CD4-positive, alpha-beta T cell treated with Interleukin-6 for 4 hours (primary cell): ENCODE measurements around the gene ZDHHC6.
"Not testable (repeated sequence)": the region's sequence is repeated elsewhere in the genome, so short reads cannot be mapped to it uniquely, and the experiment has no call there.

ENCODE experiments used
- DNase-seq: peaks from one replicate; pipeline ENCODE4 v3.0.0-alpha.2; 2020; ENCODE audit warnings: mixed read lengths

Gene ZDHHC6

DNA sequence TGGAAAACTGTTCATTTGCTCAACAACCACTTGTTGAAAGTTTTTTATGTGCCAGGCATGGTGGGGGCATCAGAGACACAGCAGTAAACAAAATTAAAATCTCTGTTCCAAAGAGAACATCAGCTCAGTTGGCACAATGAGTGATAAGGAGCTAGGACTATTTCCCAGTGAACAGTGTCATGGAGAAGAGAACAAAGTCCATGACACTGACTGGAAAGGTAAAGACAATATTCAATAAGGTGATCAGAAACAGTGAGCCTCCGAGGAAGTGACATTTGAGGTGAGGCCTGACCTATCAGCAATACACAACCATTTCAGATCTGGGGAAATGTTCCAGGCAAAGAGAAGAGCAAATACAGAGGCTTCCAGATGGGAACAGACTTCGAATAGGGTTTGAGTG is 58.2 kb downstream of the ZDHHC6 start:
- DNase-seq, result no peak

DNA sequence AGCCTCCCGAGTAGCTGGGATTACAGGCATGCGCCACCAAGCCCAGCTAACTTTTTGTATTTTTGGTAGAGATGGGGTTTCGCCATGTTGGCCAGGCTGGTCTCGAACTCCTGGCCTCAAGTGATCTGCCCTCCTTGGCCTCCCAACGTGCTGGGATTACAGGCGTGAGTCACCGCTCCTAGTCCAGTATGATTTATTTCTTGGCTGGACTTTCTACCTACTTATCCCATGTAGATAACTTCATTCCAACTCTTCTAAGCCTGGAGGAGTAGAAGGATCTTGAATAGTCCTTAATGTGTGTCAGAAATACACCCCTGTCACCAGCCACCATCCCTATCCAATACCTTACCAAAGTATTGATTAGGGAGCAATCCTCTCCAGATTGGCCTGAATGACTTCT is 58.7 kb downstream of the ZDHHC6 start:
- DNase-seq, result not testable (repeated sequence)

- DNase-seq, result no peak
Measured at GRCh38 chr10:112385201-112385600, 61.5 kb downstream of the ZDHHC6 start.

GRCh38 chr10:112384141-112384540 is 62.6 kb downstream of the ZDHHC6 start:
- DNase-seq, result no peak

- DNase-seq, result no peak
Measured at GRCh38 chr10:112383325-112383724, 63.4 kb downstream of the ZDHHC6 start.

- no peak for DNase-seq
Measured at GRCh38 chr10:112382515-112383235, 64.0 kb downstream of the ZDHHC6 start.
